ENCODE results near the gene EPB41L1.

DNA sequence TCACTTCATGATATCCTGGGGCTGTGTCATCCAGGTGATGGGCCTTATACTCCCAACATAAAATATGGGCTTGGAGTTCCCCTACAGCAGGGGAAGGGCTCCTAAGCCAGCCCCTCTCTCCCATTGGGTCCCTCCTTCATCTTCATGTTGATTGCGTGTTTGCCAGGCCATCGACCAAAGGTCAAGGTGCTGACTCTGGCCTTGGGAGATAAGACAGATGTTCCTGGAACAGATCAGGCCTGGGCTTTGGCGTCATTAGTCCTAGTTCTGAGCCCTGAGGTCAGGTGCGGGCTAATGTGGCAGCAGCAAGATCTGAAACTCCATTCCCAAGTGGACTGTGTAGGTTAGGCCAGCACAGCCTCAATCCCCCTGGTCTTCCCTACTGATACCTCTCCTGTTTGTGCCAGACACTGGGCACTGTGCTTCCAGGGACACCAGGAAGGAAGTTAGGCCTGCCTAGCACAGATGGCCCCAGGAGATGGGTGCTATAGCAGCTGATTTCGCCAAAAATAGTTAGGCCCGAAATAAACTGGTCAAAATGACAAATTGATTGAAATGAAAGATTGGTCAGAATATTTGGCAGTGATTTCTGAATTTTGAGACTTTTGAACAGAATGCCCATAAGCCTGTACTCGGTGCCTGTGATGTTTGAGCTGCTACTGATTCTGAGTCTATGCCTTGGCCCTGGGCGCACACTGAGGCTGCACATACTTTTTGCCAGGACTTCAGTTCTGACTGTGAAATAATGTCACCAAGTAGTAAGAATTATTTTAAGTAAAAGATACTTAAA is 28.8 kb downstream of the EPB41L1 start:
- TF ChIP-seq REST (IDR thresholded peaks at IDR 0.05; ENCODE audit: insufficient replicate concordance, low read depth) (no peak), CTCF (IDR thresholded peaks at IDR 0.05; ENCODE audit: insufficient read depth, low read length) (no peak), POLR2AphosphoS5 (IDR thresholded peaks at IDR 0.05; ENCODE audit: low read depth) (no peak), GABPA (IDR thresholded peaks at IDR 0.05; ENCODE audit: low read depth) (no peak)

Data from HL-60 (cell line).